BLaER1 (cell line): Measurements from ENCODE around the gene BANP.
"Not testable (repeated sequence)": the region's sequence is repeated elsewhere in the genome, so short reads cannot be mapped to it uniquely, and the experiment has no call there.

Source experiments
- H3K27ac ChIP-seq: shearing (Covaris generic); formaldehyde crosslinking; 2 replicates; pipeline ENCODE4 v1.8.1; 2022
- H3K27me3 ChIP-seq: shearing (Covaris generic); formaldehyde crosslinking; 2 replicates; pipeline ENCODE4 v1.8.1; 2022
- H3K36me3 ChIP-seq: shearing (Covaris generic); formaldehyde crosslinking; 2 replicates; pipeline ENCODE4 v1.8.1; 2022
- H3K4me1 ChIP-seq: shearing (Covaris generic); formaldehyde crosslinking; 2 replicates; pipeline ENCODE4 v1.8.1; 2022
- H3K4me2 ChIP-seq: shearing (Covaris generic); formaldehyde crosslinking; 2 replicates; pipeline ENCODE4 v1.8.1; 2022
- H3K4me3 ChIP-seq: shearing (Covaris generic); formaldehyde crosslinking; 2 replicates; pipeline ENCODE4 v1.8.1; 2022
- H3K9ac ChIP-seq: shearing (Covaris generic); formaldehyde crosslinking; 2 replicates; pipeline ENCODE4 v1.8.1; 2022
- H3K9me3 ChIP-seq: shearing (Covaris generic); formaldehyde crosslinking; 2 replicates; pipeline ENCODE4 v1.8.1; 2022
- H4K20me1 ChIP-seq: shearing (Covaris generic); formaldehyde crosslinking; 2 replicates; pipeline ENCODE4 v1.8.1; 2022
- Cebpa-rat ChIP-seq: shearing (Covaris generic); IDR thresholded peaks from 2 replicates; pipeline ENCODE4 v1.8.1; 2022

Gene BANP, protein sequence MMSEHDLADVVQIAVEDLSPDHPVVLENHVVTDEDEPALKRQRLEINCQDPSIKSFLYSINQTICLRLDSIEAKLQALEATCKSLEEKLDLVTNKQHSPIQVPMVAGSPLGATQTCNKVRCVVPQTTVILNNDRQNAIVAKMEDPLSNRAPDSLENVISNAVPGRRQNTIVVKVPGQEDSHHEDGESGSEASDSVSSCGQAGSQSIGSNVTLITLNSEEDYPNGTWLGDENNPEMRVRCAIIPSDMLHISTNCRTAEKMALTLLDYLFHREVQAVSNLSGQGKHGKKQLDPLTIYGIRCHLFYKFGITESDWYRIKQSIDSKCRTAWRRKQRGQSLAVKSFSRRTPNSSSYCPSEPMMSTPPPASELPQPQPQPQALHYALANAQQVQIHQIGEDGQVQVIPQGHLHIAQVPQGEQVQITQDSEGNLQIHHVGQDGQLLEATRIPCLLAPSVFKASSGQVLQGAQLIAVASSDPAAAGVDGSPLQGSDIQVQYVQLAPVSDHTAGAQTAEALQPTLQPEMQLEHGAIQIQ

DNA sequence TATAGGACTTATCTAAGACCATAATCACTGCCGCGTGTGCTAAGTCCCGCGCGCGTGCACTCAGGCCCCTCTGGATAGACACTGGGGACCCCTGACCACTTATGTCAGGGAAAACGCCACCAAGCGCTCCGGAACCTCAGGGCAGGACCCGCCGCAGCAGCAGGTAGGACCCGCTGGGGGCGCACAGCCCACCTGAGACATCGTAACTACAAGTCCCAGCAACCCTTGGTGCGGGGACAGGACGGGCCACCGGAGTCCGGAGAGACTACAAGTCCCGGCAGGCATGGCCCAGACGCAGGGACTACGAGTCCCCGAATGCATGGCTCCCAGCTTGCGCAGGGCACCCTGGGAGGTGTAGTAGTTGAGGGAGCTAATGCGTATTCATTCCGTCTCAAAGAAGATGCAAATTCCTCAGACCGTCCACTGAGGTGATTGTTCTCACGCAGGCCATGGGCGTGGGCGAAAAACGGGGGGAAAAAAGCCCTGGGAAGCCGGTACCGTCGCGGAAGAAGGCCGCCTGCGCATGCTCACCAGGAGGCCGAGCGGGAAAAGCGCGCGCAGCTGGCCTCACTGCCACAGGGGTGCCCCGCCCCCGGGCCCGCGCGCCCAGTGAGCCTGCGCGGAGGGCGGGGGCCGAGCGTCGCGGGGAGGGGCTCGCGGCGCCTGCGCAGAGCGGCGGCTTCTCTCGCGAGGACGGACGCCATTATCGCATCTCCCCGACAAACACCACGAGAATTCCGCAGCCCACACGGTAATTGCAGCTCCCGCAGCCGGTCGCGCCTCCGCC lies at the start of gene BANP:
Gene BANP (plus strand): TSS at position 670 of the 787 bp plus-strand sequence. CDS start 23,682 bp downstream, outside the sequence.
- H3K4me3 ChIP-seq = peak within 1 kb of the TSS; percentile 86
- no peaks in the 10 kb centered on the region for H3K9me3 ChIP-seq
- H3K36me3 ChIP-seq = peaks cover 21% of the 10 kb centered on the region
- H3K27ac ChIP-seq = peak within 1 kb of the TSS; percentile 100
- H4K20me1 ChIP-seq = no peaks in the 10 kb centered on the region
- peaks cover 62% of the 10 kb centered on the region for H3K4me1 ChIP-seq
- H3K27me3 ChIP-seq = peaks cover 4% of the 10 kb centered on the region; the same call in 1 of the 2 replicates
- H3K4me2 ChIP-seq = peak within 1 kb of the TSS; percentile 99
- no peak for TF ChIP-seq Cebpa-rat
- peak within 1 kb of the TSS; percentile 100 for H3K9ac ChIP-seq

DNA sequence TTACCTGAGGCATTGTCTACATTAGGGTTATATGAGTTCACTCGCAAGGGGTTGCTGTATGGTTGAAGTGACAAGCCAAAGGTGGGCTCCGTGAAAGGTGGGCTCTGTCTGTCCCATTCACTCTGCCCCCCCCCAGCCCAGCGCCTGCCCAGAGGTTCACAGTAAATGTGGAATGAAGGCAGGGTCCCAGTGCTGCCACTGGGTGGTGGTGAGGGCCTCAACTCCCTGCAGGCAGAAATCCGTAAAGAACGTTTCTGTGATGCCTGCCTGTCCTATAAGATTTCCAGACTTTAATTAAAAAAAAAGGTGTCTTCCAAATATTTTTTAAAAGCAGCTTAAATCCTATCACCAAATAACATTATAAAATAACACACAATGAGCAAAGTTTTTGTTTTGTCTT lies 46.3 kb upstream of the BANP start:
- peaks cover 40% of the 10 kb centered on the region for H3K4me1 ChIP-seq
- H3K27ac ChIP-seq, H3K27me3 ChIP-seq, H3K9ac ChIP-seq, H3K9me3 ChIP-seq, H3K4me3 ChIP-seq, H3K36me3 ChIP-seq, H4K20me1 ChIP-seq, H3K4me2 ChIP-seq: not testable (repeated sequence)

DNA sequence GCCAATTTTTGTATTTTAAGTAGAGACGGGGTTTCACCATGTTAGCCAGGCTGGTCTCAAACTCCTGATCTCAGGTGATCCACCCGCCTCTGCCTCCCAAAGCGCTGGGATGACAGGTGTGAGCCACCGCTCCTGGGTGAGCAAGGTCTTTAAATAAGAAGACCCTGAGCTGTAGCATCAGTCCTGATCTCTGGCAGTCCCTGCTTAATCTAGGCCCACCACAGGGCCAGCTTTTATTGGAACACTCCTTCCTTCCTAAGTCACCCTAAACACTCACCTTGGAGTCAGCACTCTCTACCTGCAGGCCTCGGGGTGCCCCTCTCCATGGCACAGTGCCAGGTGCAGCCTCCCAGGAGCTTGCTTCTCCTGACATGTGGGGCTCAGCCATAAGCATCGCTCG lies 45.7 kb upstream of the BANP start:
- not testable (repeated sequence) for H3K4me3 ChIP-seq, H3K27me3 ChIP-seq, H3K4me2 ChIP-seq, H3K9ac ChIP-seq, H4K20me1 ChIP-seq, H3K27ac ChIP-seq, H3K9me3 ChIP-seq, H3K36me3 ChIP-seq
- peaks cover 37% of the 10 kb centered on the region for H3K4me1 ChIP-seq

DNA sequence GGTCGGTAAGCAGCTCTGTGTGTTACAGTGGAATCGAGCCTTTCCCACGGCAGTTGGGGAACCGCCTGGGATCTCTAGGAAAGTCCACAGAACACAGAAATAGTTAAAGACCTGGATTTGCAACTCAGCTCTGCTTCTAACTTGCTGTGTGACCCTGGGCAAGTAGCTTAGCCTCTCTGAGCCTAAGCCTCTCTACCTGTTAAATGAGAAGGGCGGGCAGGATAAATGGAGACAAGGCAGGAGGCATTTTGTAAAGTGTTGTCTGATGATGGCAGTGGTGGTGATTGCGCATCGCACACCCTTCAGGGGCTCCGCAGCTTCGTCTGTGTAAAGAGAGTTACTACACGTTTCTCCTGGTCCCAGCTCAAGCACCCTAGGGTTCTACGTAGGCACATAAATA lies 43.1 kb upstream of the BANP start:
- H3K9me3 ChIP-seq, H3K4me2 ChIP-seq, H4K20me1 ChIP-seq: not testable (repeated sequence)

DNA sequence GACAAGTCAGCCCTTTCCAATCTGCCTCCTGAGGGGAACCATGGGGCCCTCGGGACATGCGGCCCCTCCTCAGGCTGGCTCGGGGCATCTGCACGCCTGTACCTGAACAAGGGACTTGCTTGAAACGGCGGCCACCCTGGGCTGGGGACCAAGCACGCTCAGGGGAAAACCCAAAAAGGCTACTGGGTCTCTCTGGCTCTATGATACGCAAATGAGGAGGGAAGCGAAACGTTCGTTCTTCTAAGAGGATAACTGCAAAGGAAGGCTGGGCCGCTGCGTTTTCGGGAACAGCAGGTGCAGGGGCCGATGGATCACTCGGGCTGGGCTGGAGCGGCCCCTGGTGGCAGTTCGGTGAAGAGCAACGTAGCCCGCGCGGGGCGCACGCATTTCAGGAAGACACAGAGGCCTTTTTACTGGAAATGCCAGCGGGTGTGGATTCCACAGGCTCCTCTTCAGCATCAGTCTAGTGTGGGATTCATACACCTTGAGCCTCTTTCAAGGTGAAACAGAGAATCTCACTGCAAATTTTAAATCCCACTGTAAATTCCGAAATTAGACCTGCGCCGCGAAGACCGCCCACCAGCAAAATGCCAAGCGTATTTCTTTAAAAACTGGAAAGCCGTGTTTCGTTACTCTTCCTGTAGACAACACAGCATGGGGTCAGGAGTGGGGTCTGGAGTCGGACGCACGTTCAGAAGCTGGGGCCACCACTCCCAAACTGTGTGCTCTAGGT lies 41.9 kb upstream of the BANP start:
- H3K9me3 ChIP-seq, H3K27ac ChIP-seq, H3K4me3 ChIP-seq, H3K9ac ChIP-seq, H3K36me3 ChIP-seq, H4K20me1 ChIP-seq: not testable (repeated sequence)
- H3K4me2 ChIP-seq = peak overlapping the region; percentile 74
- peaks cover 74% of the 10 kb centered on the region for H3K4me1 ChIP-seq
- peaks cover 11% of the 10 kb centered on the region; the same call in 1 of the 2 replicates for H3K27me3 ChIP-seq

More for the DNA sequence above, 43.1 kb upstream of the BANP start:
- H3K4me1 ChIP-seq = peaks cover 63% of the 10 kb centered on the region
- H3K4me3 ChIP-seq, H3K9ac ChIP-seq, H3K27me3 ChIP-seq, H3K36me3 ChIP-seq, H3K27ac ChIP-seq: not testable (repeated sequence)

DNA sequence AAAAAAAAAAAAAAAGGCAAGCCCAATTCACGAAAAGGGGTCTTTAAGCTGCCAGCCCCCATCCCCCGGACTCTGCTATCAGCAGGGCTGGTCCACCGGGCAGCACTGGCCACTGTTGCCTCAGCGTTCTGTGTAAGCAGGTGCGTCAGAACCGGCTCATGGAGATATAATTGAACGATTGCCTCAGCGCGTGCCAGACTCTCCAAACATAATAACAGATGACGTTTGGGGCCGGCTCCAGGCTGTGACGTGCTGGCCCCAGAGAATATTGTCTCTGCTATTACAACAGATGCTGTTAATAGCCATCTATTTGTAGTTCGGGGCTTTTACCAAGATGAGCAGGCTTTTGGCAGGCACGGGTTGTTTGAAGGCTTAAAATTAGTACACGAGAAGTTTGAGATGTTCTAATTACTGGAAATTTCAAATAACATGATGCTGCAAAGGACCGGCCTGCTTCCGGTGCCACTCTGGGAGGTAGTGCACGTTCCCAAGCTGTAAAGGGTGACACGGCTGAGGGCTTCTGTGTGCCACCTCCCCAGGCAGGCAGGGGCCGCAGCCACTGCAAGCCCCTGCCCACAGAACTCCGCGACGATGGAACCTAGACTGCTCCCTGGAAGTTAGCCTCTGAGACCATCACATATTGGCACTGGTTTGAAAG lies 40.0 kb upstream of the BANP start:
- not testable (repeated sequence) for H3K27ac ChIP-seq, H3K36me3 ChIP-seq

DNA sequence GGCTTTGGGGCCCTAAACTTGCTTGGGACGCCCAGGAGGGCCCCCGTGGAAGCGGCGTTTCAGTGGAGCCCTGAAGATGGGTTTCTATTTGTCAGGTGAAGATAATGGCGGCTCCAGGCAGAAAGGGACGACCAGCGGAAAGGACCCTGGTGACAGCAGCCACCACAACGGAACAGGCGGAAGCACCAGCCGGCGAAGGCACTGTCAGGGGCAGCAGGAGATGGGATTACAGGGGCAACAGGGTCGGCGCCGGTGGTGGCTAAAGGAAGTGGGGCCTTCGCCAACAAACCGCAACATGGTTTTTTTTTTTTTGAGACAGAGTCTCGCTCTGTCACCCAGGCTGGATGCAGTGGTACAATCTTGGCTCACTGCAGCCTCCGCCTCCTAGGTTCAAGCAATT lies 38.5 kb upstream of the BANP start:
- Histone ChIP-seq H3K27me3 (peaks cover 14% of the 10 kb centered on the region; the same call in 1 of the 2 replicates), H3K9ac (0 out of 2 replicates have a peak overlapping the region, but pooled peaks have one; percentile 32), H3K4me1 (peaks cover 55% of the 10 kb centered on the region), H3K27ac (peak overlapping the region; percentile 45), H3K4me3 (0 out of 2 replicates have a peak overlapping the region, but pooled peaks have one; percentile 25), H3K4me2 (peak overlapping the region; percentile 83)
- not testable (repeated sequence) for H4K20me1 ChIP-seq, H3K9me3 ChIP-seq, H3K36me3 ChIP-seq

More for the DNA sequence above, 40.0 kb upstream of the BANP start:
- Histone ChIP-seq H3K4me1 (peaks cover 64% of the 10 kb centered on the region), H3K4me2 (peak overlapping the region; percentile 83), H3K27me3 (peaks cover 14% of the 10 kb centered on the region; the same call in 1 of the 2 replicates)
- H3K9ac ChIP-seq, H3K4me3 ChIP-seq, H3K9me3 ChIP-seq, H4K20me1 ChIP-seq: not testable (repeated sequence)

DNA sequence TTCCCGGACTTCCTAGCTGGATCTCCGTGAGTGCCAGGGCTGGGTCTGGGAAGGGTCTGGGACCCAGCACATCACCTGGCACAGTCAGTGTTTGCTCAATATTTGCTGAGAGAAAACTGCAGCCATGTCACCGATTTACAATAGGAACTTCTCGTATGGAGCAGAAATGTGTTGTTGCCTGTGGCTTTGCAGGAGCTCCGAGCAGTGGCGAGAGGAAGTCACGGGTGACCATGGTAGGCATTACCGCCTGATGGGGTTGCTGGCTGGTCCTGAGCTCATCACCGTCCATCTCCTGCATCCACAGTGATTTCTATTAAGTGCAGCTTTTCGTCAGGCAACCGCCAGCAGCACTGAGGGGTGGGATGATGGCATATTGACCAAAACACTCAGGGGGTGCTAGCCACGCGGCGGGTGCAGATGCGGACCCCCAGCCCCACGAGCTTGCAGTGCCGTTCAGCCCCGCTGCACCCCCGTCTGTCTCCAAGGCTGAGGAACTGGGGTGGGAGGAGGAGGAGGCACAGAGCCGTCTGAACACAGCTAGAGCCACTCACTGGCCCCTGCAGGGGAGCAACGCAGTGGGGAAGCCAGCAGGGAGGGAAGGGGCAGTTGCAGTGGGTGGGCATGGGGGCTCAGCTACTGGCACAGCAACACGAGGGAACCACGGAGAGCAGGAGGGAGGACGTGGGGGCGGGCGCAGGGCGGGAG lies 37.1 kb upstream of the BANP start:
- not testable (repeated sequence) for H3K27me3 ChIP-seq, H3K9ac ChIP-seq, H3K27ac ChIP-seq, H3K36me3 ChIP-seq, H3K4me3 ChIP-seq, H4K20me1 ChIP-seq, H3K9me3 ChIP-seq
- Histone ChIP-seq H3K4me2 (peak overlapping the region; percentile 83), H3K4me1 (peaks cover 46% of the 10 kb centered on the region)

DNA sequence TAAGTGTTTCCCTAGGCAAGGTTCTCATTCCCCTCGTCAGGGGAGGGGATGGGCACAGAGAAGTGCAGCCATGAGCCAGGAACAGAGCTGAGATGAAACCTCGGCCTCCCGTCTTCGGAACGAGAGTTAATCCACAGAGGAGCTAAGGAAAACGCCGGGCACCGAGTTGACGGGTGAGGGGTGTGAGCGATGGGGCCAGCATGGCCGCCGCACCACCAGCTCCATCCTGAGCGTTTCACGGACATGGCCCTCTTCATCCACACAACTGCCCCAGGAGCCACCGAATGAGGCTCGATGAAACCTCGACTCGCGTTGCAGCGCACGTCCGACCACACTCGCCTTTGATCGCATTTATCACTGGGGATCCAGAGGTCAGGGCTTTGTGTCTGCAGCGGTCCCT lies 36.4 kb upstream of the BANP start:
- H3K4me1 ChIP-seq = peaks cover 41% of the 10 kb centered on the region
- no peaks in the 10 kb centered on the region for H3K36me3 ChIP-seq
- TF ChIP-seq Cebpa-rat = no peak

More for the DNA sequence above, 36.4 kb upstream of the BANP start:
- no peak overlapping the region for H3K4me3 ChIP-seq
- H4K20me1 ChIP-seq = no peaks in the 10 kb centered on the region
- H3K9ac ChIP-seq = no peak overlapping the region
- no peaks in the 10 kb centered on the region for H3K9me3 ChIP-seq
- no peak overlapping the region for H3K4me2 ChIP-seq
- H3K27ac ChIP-seq = no peak overlapping the region
- H3K27me3 ChIP-seq = peaks cover 10% of the 10 kb centered on the region; the same call in 1 of the 2 replicates
